ENCODE data around the gene SYNDIG1.

SYNDIG1 gene

GRCh38 chr20:24640686-24641085 is 171.3 kb downstream of the SYNDIG1 start:
- DNase-seq: no peak

- no peak for DNase-seq
Observed at GRCh38 chr20:24643731-24644626, 174.6 kb downstream of the SYNDIG1 start.

- no peak for DNase-seq
Observed at GRCh38 chr20:24646321-24646720, 176.9 kb downstream of the SYNDIG1 start.

GRCh38 chr20:24647713-24648112 is 178.3 kb downstream of the SYNDIG1 start:
- no peak for DNase-seq

GRCh38 chr20:24648481-24648880 is 179.1 kb downstream of the SYNDIG1 start:
- no peak for DNase-seq

- DNase-seq: no peak
Observed at GRCh38 chr20:24648919-24649318, 179.5 kb downstream of the SYNDIG1 start.

- DNase-seq: no peak
Observed at GRCh38 chr20:24649787-24650490, 180.5 kb downstream of the SYNDIG1 start.

GRCh38 chr20:24651171-24651975 is 181.9 kb downstream of the SYNDIG1 start:
- DNase-seq: no peak

GRCh38 chr20:24651976-24652345 is 182.5 kb downstream of the SYNDIG1 start:
- DNase-seq: no peak

GRCh38 chr20:24653306-24653705 is 183.9 kb downstream of the SYNDIG1 start:
- DNase-seq: no peak

- no peak for DNase-seq
Observed at GRCh38 chr20:24654425-24654824, 185.0 kb downstream of the SYNDIG1 start.

- no peak for DNase-seq
Observed at GRCh38 chr20:24656391-24656790, 187.0 kb downstream of the SYNDIG1 start.

GRCh38 chr20:24657196-24657595 is 187.8 kb downstream of the SYNDIG1 start:
- no peak for DNase-seq

GRCh38 chr20:24657878-24658620 is 188.6 kb downstream of the SYNDIG1 start:
- no peak for DNase-seq

GRCh38 chr20:24658920-24659660 is 189.7 kb downstream of the SYNDIG1 start:
- DNase-seq: no peak

GRCh38 chr20:24659835-24660234 is 190.4 kb downstream of the SYNDIG1 start:
- DNase-seq: no peak

GRCh38 chr20:24660651-24661050 is 191.2 kb downstream of the SYNDIG1 start:
- no peak for DNase-seq

- DNase-seq: no peak
Observed at GRCh38 chr20:24661255-24661654, 191.8 kb downstream of the SYNDIG1 start.

- DNase-seq: no peak
Observed at GRCh38 chr20:24662322-24662721, 192.9 kb downstream of the SYNDIG1 start.

- no peak for DNase-seq
Observed at GRCh38 chr20:24662752-24663365, 193.4 kb downstream of the SYNDIG1 start.

GRCh38 chr20:24663496-24663895 is 194.1 kb downstream of the SYNDIG1 start:
- no peak for DNase-seq

Data from activated naive CD4-positive, alpha-beta T cell treated with anti-CD3 and anti-CD28 coated beads, Interleukin-2, amount 50 U/mL, for 16 hours (primary cell).